IMR-90 (cell line): ENCODE data around the gene MASP2. TPM values are rescaled to one million over a fixed set of nuclear protein-coding genes. Genes with fewer than 3 reads are reported as not detected.

Source experiments
- ATAC-seq: fragments of 200-7000 bp; cut with Tn5 transposase; 2 replicates; pipeline ENCODE4 v1.9.1; 2020; ENCODE audit warnings: low read depth, mild to moderate bottlenecking, moderate library complexity
- BruUV-seq: library from RNA; stranded (reverse); fragments of 400-500 nt; replicated peaks from 2 replicates; lab custom pipeline; 2021; lab: Mats Ljungman, UMichigan
- CTCF ChIA-PET: fragments of 300-600 bp; formaldehyde crosslinking; extraction: SDS; loops from one replicate; lab custom pipeline; 2021; ENCODE audit warnings: antibody characterized with exemption; lab: Yijun Ruan, JAX
- POLR2A ChIA-PET: fragments of 300-600 bp; sonication (Branson Sonifier 250); formaldehyde crosslinking; loops from one replicate; lab custom pipeline; 2022; ENCODE audit warnings: antibody characterized with exemption; ENCODE audit not compliant: unreplicated experiment; lab: Charles Lee
- DNase-seq: peaks from one replicate; pipeline ENCODE4 v3.0.0; 2013
- H2AFZ ChIP-seq: replicated peaks from 2 replicates; pipeline ENCODE3; 2013; ENCODE audit warnings: low read length, mild to moderate bottlenecking; ENCODE audit not compliant: poor library complexity
- H2AK5ac ChIP-seq: 2 replicates; pipeline ENCODE4 v1.6.1; 2013; ENCODE audit warnings: low read depth, low read length, inconsistent platforms
- H2AK9ac ChIP-seq: replicated peaks from 2 replicates; pipeline ENCODE3; 2013; ENCODE audit warnings: mild to moderate bottlenecking, low read depth, low read length, moderate library complexity; ENCODE audit not compliant: poor library complexity
- H2BK120ac ChIP-seq: 2 replicates; pipeline ENCODE4 v1.6.1; 2013; ENCODE audit warnings: low read depth, low read length, inconsistent platforms
- H2BK15ac ChIP-seq: 3 replicates; pipeline ENCODE4 v1.6.1; 2013; ENCODE audit warnings: low read depth, low read length, inconsistent platforms
- H2BK20ac ChIP-seq: 2 replicates; pipeline ENCODE4 v1.6.1; 2013; ENCODE audit warnings: low read depth, mild to moderate bottlenecking, inconsistent platforms, low read length, moderate library complexity
- H2BK5ac ChIP-seq: 2 replicates; pipeline ENCODE4 v1.6.1; 2013; ENCODE audit warnings: mild to moderate bottlenecking, low read depth, low read length, inconsistent platforms; ENCODE audit not compliant: poor library complexity, severe bottlenecking
- H3K14ac ChIP-seq: replicated peaks from 2 replicates; pipeline ENCODE4 v1.6.1; 2013; ENCODE audit warnings: low read depth, low read length, inconsistent platforms
- H3K18ac ChIP-seq: 2 replicates; pipeline ENCODE4 v1.6.1; 2013; ENCODE audit warnings: low read depth, low read length, control low read depth
- H3K23ac ChIP-seq: 2 replicates; pipeline ENCODE4 v1.6.1; 2013; ENCODE audit warnings: low read depth, low read length, inconsistent platforms
- H3K27ac ChIP-seq: 2 replicates; pipeline ENCODE4 v1.5.1; 2013; ENCODE audit warnings: mild to moderate bottlenecking, control low read depth, low read length; ENCODE audit not compliant: insufficient read depth
- H3K27me3 ChIP-seq: 2 replicates; pipeline ENCODE4 v1.6.1; 2013; ENCODE audit warnings: low read length; ENCODE audit not compliant: control insufficient read depth, insufficient read depth
- H3K36me3 ChIP-seq: 2 replicates; pipeline ENCODE4 v1.6.1; 2013; ENCODE audit warnings: low read length, mixed read lengths; ENCODE audit not compliant: control insufficient read depth, insufficient read depth
- H3K4ac ChIP-seq: 2 replicates; pipeline ENCODE4 v1.6.1; 2013; ENCODE audit warnings: low read depth, low read length, inconsistent platforms
- H3K4me1 ChIP-seq: 2 replicates; pipeline ENCODE4 v1.6.1; 2013; ENCODE audit warnings: low read length, mixed read lengths; ENCODE audit not compliant: control insufficient read depth, insufficient read depth
- H3K4me2 ChIP-seq: 2 replicates; pipeline ENCODE4 v1.6.1; 2013; ENCODE audit warnings: low read depth, mild to moderate bottlenecking, control low read depth, low read length, moderate library complexity
- H3K4me3 ChIP-seq: 2 replicates; pipeline ENCODE4 v1.5.1; 2013; ENCODE audit warnings: low read depth, mild to moderate bottlenecking, control low read depth, low read length, moderate library complexity; ENCODE audit not compliant: insufficient read depth
- H3K56ac ChIP-seq: 2 replicates; pipeline ENCODE4 v1.6.1; 2013; ENCODE audit warnings: low read length, inconsistent platforms; ENCODE audit not compliant: insufficient read depth; ENCODE audit errors: extremely low read depth
- H3K79me1 ChIP-seq, 2 experiments: 2 replicates each; pipeline ENCODE4 v1.6.1; 2013; ENCODE audit warnings: low read length in 2 of 2, inconsistent platforms in 1 of 2, low read depth in 1 of 2
- H3K9ac ChIP-seq: 2 replicates; pipeline ENCODE4 v1.6.1; 2013; ENCODE audit warnings: low read depth, low read length, control low read depth
- H3K9me1 ChIP-seq: 2 replicates; pipeline ENCODE4 v1.6.1; 2013; ENCODE audit warnings: low read length, inconsistent platforms; ENCODE audit not compliant: insufficient read depth
- H3K9me3 ChIP-seq: 2 replicates; pipeline ENCODE4 v1.6.1; 2013; ENCODE audit warnings: low read length; ENCODE audit not compliant: control insufficient read depth, insufficient read depth
- H4K20me1 ChIP-seq: 2 replicates; pipeline ENCODE4 v1.6.1; 2013; ENCODE audit warnings: low read length, inconsistent platforms; ENCODE audit not compliant: insufficient read depth
- H4K5ac ChIP-seq: 2 replicates; pipeline ENCODE4 v1.6.1; 2013; ENCODE audit warnings: mild to moderate bottlenecking, low read depth, low read length, control low read depth
- H4K8ac ChIP-seq, 2 experiments: 2 replicates each; pipeline ENCODE4 v1.6.1; 2013; ENCODE audit warnings: low read depth in 2 of 2, low read length in 2 of 2, control low read depth in 1 of 2, inconsistent platforms in 1 of 2
- H4K91ac ChIP-seq: 2 replicates; pipeline ENCODE4 v1.6.1; 2013; ENCODE audit warnings: low read depth, low read length, inconsistent platforms; ENCODE audit not compliant: insufficient read depth
- BHLHE40 ChIP-seq: fragments of 150-350 bp; IDR thresholded peaks from 2 replicates; pipeline ENCODE4 v1.6.1; 2016; ENCODE audit warnings: mild to moderate bottlenecking, low read depth, low read length
- CEBPB ChIP-seq: IDR thresholded peaks from 2 replicates; pipeline ENCODE4 v1.6.1; 2012; ENCODE audit warnings: low read depth, low read length, improper control_type of control experiment
- CHD1 ChIP-seq: IDR thresholded peaks from 2 replicates; pipeline ENCODE4 v1.6.1; 2012; ENCODE audit warnings: low read depth, low read length, improper control_type of control experiment
- FOS ChIP-seq: fragments of 150-350 bp; IDR thresholded peaks from 2 replicates; pipeline ENCODE4 v1.6.1; 2016; ENCODE audit warnings: low read depth, low read length
- MAFK ChIP-seq: IDR thresholded peaks from 2 replicates; pipeline ENCODE4 v1.6.1; 2012; ENCODE audit warnings: low read depth, low read length, improper control_type of control experiment
- MAZ ChIP-seq: IDR thresholded peaks from 2 replicates; pipeline ENCODE4 v1.6.1; 2012; ENCODE audit warnings: low read depth, mild to moderate bottlenecking, low read length, improper control_type of control experiment, moderate library complexity, borderline replicate concordance
- MXI1 ChIP-seq: IDR thresholded peaks from 2 replicates; pipeline ENCODE4 v1.6.1; 2012; ENCODE audit warnings: low read depth, mild to moderate bottlenecking, low read length, moderate library complexity, borderline replicate concordance
- NFE2L2 ChIP-seq: fragments of 150-350 bp; IDR thresholded peaks from 2 replicates; pipeline ENCODE4 v1.6.1; 2016; ENCODE audit warnings: low read depth, mild to moderate bottlenecking, low read length
- POLR2A ChIP-seq: IDR thresholded peaks from 2 replicates; pipeline ENCODE4 v1.6.1; 2012; ENCODE audit warnings: mild to moderate bottlenecking, low read depth, low read length
- RAD21 ChIP-seq: IDR thresholded peaks from 2 replicates; pipeline ENCODE4 v1.6.1; 2012; ENCODE audit warnings: low read length, improper control_type of control experiment
- RCOR1 ChIP-seq: IDR thresholded peaks from 2 replicates; pipeline ENCODE4 v1.6.1; 2012; ENCODE audit warnings: mild to moderate bottlenecking, low read length, improper control_type of control experiment; ENCODE audit not compliant: insufficient replicate concordance
- RFX5 ChIP-seq: IDR thresholded peaks from 2 replicates; pipeline ENCODE4 v1.8.0; 2012; ENCODE audit warnings: low read depth, mild to moderate bottlenecking, low read length, moderate library complexity
- SMC3 ChIP-seq: fragments of 150-350 bp; IDR thresholded peaks from 2 replicates; pipeline ENCODE4 v1.6.1; 2016; ENCODE audit warnings: low read depth, mild to moderate bottlenecking, antibody characterized with exemption, low read length, moderate library complexity
- WGBS, 2 experiments: methylation state at CpG; one replicate each; pipeline versions ENCODE4 v1.1.5 to v1.1.7; 2013; ENCODE audit warnings: missing lambda C conversion rate in 2 of 2; ENCODE audit not compliant: insufficient read length in 1 of 2; ENCODE audit errors: extremely low coverage in 2 of 2; 5-methylcytosine and 5-hydroxymethylcytosine counted together
- dilution Hi-C: fragments of 300-500 bp; cut with HindIII; formaldehyde crosslinking; loops from one replicate; pipeline ENCODE4 v1.14.3; 2018; ENCODE audit warnings: low sequenced_read_pairs; ENCODE audit not compliant: unreplicated experiment
- in situ Hi-C: fragments of 300-500 bp; cut with MboI; formaldehyde crosslinking; loops from 3 replicates; pipeline ENCODE4 v1.14.3; 2019; ENCODE audit warnings: low sequenced_read_pairs, inconsistent platforms, mixed read lengths
- intact Hi-C: fragments of 100-400 bp; cut with micrococcal nuclease; formaldehyde crosslinking; loops from 2 replicates; pipeline ENCODE4 v1.10.0; 2022
- polyA plus RNA-seq, 3 experiments: library from polyadenylated mRNA; depleted of rRNA; stranded (reverse); fragments of >200 nt; gene quantifications; 2 replicates each; pipeline ENCODE4 v1.2.3, GENCODE V29; 2012; ENCODE audit warnings: low replicate concordance in 1 of 3
- total RNA-seq: library from RNA; depleted of rRNA; stranded (reverse); fragments of >200 nt; gene quantifications from 2 replicates; pipeline ENCODE4 v1.2.3, GENCODE V29; 2012
- TF ChIP-seq, protein P1 (sequence below): fragments of 150-350 bp; IDR thresholded peaks from 2 replicates; pipeline ENCODE4 v1.6.1; 2017; ENCODE audit warnings: mild to moderate bottlenecking, antibody characterized with exemption, low read length, low read depth
- TF ChIP-seq, protein P2 (sequence below): conservative IDR thresholded peaks from 2 replicates; pipeline ENCODE4 v1.5.1; 2012; ENCODE audit warnings: mild to moderate bottlenecking, low read depth, low read length, improper control_type of control experiment
- TF ChIP-seq, protein P3 (sequence below): fragments of 150-350 bp; IDR thresholded peaks from 2 replicates; pipeline ENCODE4 v1.6.1; 2016; ENCODE audit warnings: low read depth, mild to moderate bottlenecking, low read length, moderate library complexity, borderline replicate concordance

Gene MASP2
- total and polyA plus RNA-seq, 2 of the 4 experiments (the other 2 are of a cell fraction): 0.03 TPM; not detected in 1

DNA sequence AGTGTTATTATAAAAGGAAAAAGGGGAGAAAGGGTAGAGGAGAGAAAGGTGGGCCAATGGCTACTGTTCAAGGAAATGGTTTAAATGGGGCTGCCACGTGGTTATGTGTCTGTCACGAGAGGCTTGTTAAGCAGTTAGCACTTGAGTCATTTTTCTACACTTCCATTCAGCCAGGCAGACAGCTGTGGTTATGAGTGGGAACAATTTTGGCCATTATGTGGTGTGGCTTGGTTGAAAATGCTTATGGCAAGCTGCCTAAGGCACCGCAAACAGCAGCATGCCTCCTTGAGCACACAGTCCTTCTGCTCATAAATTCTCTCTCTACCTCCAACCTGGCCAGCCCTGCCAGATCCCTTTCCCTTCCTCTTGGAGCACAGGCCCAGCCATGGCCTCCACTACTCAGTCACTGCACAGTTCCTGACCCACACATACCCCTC is 15.9 kb upstream of the MASP2 start:
- no peak overlapping the region for H3K4me3 ChIP-seq
- no peak overlapping the region for H3K23ac ChIP-seq
- H4K91ac ChIP-seq: no peak overlapping the region
- no peak overlapping the region for H3K4ac ChIP-seq
- dilution Hi-C loops: no loop called here
- H3K36me3 ChIP-seq: peaks cover 32% of the 10 kb centered on the region
- H3K4me1 ChIP-seq: peaks cover 8% of the 10 kb centered on the region
- no peak for DNase-seq
- no peaks in the 10 kb centered on the region for H4K20me1 ChIP-seq
- no peak overlapping the region for H2BK5ac ChIP-seq
- BruUV-seq: no TSS peak
- no peak overlapping the region for H2AFZ ChIP-seq
- H3K18ac ChIP-seq: no peak overlapping the region
- WGBS, 2 experiments: 100% methylated on average over 1 of the region's 3 CpGs; no CpG with 5 or more reads in 1 of the 2 experiments
- no peak overlapping the region for H2BK15ac ChIP-seq
- H3K14ac ChIP-seq: no peak overlapping the region
- H2AK5ac ChIP-seq: no peak overlapping the region
- no peaks in the 10 kb centered on the region for H3K27me3 ChIP-seq
- ChIA-PET CTCF (no interaction called here), POLR2A (no interaction called here)
- H2AK9ac ChIP-seq: no peak overlapping the region
- H3K4me2 ChIP-seq: no peak overlapping the region
- intact Hi-C loops: no loop called here
- H3K9me1 ChIP-seq: peaks cover 6% of the 10 kb centered on the region; the same call in 1 of the 2 replicates
- no peak overlapping the region for H2BK20ac ChIP-seq
- no peak overlapping the region for H3K9ac ChIP-seq
- H4K5ac ChIP-seq: no peak overlapping the region
- no peaks in the 10 kb centered on the region for H3K9me3 ChIP-seq
- no peak for ATAC-seq
- in situ Hi-C loops: no loop called here
- H2BK120ac ChIP-seq: no peak overlapping the region
- peaks cover 28 to 36% of the 10 kb centered on the region in 2 experiments for H3K79me1 ChIP-seq
- TF ChIP-seq NFE2L2: no peak
- no peak for TF ChIP-seq POLR2A
- no peak for TF ChIP-seq RCOR1
- TF ChIP-seq, protein P1, sequence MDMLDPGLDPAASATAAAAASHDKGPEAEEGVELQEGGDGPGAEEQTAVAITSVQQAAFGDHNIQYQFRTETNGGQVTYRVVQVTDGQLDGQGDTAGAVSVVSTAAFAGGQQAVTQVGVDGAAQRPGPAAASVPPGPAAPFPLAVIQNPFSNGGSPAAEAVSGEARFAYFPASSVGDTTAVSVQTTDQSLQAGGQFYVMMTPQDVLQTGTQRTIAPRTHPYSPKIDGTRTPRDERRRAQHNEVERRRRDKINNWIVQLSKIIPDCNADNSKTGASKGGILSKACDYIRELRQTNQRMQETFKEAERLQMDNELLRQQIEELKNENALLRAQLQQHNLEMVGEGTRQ: no peak
- TF ChIP-seq RAD21: no peak
- TF ChIP-seq CEBPB: no peak
- TF ChIP-seq RFX5: no peak
- TF ChIP-seq MAZ: no peak
- no peak for TF ChIP-seq FOS
- no peak for TF ChIP-seq CHD1
- TF ChIP-seq, protein P2, sequence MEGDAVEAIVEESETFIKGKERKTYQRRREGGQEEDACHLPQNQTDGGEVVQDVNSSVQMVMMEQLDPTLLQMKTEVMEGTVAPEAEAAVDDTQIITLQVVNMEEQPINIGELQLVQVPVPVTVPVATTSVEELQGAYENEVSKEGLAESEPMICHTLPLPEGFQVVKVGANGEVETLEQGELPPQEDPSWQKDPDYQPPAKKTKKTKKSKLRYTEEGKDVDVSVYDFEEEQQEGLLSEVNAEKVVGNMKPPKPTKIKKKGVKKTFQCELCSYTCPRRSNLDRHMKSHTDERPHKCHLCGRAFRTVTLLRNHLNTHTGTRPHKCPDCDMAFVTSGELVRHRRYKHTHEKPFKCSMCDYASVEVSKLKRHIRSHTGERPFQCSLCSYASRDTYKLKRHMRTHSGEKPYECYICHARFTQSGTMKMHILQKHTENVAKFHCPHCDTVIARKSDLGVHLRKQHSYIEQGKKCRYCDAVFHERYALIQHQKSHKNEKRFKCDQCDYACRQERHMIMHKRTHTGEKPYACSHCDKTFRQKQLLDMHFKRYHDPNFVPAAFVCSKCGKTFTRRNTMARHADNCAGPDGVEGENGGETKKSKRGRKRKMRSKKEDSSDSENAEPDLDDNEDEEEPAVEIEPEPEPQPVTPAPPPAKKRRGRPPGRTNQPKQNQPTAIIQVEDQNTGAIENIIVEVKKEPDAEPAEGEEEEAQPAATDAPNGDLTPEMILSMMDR: no peak
- TF ChIP-seq BHLHE40: no peak
- no peak for TF ChIP-seq SMC3
- TF ChIP-seq MXI1: no peak
- TF ChIP-seq MAFK: no peak
- TF ChIP-seq, protein P3, sequence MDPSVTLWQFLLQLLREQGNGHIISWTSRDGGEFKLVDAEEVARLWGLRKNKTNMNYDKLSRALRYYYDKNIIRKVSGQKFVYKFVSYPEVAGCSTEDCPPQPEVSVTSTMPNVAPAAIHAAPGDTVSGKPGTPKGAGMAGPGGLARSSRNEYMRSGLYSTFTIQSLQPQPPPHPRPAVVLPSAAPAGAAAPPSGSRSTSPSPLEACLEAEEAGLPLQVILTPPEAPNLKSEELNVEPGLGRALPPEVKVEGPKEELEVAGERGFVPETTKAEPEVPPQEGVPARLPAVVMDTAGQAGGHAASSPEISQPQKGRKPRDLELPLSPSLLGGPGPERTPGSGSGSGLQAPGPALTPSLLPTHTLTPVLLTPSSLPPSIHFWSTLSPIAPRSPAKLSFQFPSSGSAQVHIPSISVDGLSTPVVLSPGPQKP: no peak
- H3K27ac ChIP-seq: no peak overlapping the region
- H4K8ac ChIP-seq: no peak overlapping the region
- no peak overlapping the region for H3K56ac ChIP-seq
